Measurements from ENCODE around the gene ZNF41.

The ZNF41 gene

DNA sequence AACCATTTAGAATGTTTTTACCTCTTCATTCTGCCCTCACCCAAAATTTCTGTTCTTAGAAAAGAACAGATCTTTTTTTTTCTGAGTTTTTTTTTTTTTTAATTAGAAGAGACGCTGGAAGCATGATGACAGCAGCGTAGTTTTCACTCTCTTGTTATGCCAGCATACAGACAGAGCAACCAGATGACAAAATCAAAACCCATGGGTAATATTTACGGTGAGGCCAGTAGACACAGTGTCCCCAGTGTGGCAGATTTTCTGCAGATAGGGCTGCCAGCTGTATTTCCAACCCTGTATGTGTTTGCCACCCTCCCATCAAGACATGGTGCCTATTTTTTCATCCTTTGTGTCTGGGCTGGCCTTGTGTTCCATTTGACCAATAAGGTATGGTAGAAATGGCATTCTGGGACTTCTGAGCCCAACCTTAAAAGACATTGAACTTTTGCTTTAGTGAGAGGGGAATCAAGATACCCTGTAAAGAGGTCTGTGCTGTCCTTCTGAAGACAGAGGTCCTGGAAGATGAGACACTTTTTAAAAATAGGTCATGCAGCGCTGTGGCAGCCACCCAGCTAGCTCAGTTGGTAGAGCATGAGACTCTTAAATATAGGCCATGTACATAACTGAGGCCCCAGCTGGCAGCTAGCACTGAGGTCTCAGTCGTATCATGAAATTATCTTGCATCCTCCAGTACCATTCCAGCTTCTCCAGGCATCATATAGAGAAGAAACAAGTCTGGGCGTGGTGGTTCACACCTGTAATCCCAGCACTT lies 6.7 kb upstream of the ZNF41 start:
- DNase-seq = no peak

DNA sequence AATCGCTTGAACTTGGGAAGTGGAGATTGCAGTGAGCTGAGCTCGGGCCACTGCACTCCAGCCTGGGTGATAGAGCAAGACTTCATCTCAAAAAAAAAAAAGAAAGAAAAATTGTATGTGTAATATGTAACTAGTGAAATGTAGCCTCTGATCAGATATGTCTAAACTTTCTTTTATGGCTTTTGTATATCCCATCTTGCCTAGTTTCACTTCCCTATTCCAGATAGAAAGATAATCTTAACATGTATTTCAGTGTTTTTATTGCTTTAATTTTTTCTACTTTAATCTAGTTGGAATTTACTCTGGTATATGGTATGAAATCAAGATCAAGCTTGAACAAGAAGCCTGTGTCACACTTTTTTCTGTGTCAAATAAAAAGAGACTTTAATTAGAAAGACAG lies 1.9 kb upstream of the ZNF41 start:
- no peak for DNase-seq

DNA sequence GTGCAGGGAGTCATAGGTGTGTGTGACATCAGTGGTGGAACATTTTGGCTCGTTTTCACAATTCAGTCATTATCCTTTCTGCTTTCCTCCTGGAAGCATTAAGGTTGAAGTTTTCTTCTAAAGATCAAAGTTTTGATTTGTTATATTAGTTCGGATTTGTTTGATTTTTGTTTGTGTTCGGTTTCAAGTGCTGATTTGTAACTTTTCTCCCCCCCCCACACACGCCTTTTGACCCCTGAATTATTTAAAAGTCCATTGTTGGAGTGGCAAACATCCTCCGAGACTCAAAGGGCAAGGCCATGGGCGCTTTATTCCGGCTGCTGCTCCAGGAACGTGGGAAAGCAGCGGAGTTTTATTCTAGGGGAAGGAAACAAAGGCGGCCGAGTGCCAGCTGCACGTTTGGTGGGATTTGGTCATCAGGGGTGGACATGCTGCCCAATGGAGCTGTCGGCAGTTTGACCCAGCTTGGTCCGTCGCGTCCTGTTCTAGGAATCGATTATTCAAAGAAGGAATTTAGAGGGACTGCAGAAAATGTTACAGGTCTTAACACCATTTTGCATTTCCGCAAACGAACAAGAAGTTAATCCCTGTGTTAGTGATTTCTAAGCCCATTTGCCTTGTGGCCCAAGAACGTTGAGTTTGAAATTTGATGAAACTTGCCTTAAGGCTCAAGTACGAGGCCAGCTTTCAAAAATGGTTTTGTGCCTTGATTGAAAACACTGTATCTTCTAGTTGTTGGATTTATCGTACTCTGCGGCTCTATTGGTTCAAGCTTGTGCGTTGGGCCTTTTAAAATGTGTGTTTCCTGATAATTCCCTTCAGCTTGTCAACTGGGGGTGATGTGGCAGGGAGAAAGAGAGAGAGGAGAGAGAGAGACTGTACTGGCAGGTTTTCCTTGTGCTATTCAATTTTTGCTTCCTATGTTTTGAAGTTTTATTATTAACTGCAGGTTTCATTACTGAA lies 565 bp upstream of the ZNF41 start:
- DNase-seq = peak; percentile 68

DNA sequence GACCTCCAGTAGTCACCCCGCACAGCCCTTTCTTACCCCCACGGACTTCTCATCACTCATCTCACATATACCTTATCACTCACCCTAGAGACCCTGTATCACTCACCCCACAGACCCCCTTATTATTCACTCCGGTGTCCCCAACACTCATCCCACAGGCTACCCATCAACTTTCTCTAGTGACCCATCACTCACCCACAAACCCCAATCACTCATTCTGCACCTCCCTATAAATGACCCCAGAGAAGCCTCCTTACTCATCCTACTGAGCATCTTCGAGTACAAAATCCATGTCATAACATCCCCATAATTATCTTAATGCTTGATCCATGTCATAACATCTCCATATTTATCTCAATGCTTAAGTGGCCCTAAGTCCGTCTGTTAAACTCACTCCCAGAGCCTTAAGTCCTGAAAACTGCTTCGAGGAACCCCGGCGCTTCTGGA lies 934 bp downstream of the ZNF41 start:
- DNase-seq = no peak

DNA sequence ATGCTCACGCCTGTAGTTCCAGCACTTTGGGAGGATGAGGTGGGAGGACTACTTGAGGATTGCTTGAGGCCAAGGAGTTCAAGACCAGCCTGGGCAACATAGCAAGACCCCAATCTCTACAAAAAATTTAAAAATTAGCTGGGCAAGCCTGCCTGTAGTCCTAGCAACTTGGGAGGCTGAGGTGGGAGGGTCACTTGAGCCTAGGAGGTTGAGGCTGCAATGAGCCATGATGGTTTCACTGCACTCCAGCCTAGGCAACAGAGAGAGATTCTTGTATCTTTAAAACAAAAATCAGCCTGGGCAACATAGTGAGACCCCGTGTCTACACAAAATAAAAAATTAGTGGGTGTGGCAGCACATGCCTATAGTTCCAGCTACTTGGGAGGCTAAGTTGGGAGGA lies 1.9 kb downstream of the ZNF41 start:
- DNase-seq = no peak

DNA sequence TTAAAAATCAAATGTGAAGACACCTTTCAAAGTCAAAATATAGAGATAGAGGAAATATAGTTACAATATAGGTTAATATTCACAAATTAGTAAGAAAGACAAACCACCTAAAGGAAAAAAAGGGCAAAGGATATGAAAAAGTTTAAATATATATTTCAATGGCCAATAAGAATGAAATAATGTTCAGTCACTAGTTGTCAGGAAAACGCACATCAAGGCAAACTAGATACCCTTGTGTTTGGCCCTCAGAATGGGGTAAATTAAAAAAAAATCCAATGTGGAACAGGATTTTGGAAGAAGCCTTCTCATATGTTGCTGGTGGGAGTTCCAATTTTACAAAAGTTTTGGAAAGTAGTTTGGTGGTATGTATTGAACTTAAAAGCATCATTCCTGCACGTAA lies 2.4 kb downstream of the ZNF41 start:
- no peak for DNase-seq

GRCh38 chrX:47475476-47475875 lies 7.5 kb downstream of the ZNF41 start:
- no peak for DNase-seq

DNA sequence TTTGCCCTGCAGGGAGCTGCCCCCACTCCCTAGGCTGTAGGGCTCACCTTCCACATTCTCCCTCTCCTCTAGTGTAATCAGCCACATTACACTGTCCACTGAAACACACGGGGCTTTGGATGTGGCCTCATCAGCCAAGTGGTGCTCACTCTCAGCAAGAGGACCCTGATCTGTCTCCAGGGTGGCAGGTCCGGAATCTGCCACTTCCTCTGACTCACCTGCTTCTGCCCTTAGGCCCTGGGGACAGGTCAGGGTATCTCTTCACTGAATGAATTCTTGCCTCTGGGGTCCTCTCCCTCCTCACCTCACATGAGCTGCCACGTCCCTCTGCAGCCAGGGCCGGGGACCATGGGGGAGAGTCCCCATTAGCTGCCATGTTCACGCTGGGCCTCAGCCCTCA lies 15.9 kb downstream of the ZNF41 start:
- no peak for DNase-seq

GRCh38 chrX:47460561-47460960 lies 22.5 kb downstream of the ZNF41 start:
- DNase-seq = no peak

DNA sequence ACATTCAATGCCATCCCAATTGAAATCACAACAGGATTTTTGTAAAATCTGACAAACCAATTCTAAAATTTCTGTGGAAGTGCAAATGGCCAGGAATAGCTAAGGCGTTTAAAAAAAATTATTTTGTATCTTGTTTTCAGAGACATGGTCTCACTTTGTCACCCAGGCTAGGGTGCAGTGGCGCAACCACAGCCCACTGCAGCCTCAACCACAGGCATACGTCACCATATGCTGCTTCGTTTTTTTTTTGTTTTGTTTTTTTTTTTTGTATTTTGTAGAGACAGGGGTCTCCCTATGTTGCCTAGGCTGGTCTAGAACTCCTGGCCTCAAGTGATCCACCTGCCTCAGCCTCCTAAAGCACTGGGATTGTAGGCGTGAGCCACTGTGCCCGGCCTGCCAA lies 24.5 kb downstream of the ZNF41 start:
- DNase-seq = no peak

DNA sequence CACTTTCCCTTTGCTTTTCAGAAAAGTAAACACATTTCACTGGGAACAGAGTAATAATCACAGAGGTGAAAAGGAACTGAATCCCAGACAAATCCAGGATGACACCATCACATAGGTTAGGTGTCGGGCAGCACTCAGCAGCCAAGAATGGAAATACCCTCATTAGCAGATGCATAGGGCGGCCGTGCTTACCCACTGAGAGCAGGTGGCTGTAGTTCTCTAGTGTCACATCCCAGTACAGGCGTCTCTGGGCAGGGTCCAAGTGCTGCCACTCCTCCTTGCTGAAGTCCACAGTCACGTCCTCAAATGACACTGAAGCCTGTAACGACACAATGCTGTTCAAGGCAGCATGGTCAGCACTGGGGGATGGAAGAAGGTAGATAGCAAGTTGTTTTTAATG lies 26.9 kb downstream of the ZNF41 start:
- DNase-seq = no peak

- DNase-seq = no peak
Measured at GRCh38 chrX:47452112-47452511, 30.9 kb downstream of the ZNF41 start.

DNA sequence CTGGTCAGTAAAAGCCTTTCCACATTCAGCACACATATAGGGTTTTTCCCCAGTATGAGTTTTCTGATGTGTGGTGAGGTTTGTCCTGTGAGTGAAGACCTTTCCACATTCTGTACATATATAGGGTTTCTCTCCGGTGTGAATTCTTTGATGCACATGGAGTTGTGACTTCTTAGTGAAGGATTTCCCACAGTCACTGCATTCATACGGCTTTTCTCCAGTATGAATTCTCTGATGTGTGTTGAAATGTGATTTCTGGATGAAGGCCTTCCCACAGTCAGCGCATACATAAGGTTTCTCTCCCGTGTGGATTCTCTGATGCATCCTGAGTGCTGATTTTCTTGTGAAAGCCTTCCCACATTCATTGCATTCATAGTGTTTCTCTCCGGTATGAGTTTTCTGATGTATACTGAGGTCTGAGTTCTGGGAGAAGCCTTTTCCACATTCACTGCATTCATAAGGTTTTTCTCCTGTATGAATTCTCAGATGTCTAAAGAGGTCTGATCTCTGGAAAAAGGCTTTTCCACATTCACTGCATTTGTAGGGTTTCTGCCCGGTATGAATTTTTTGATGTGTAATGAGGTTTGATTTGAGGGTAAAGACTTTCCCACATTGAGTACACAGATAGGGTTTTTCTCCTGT lies 34.7 kb downstream of the ZNF41 start:
- DNase-seq = no peak

DNA sequence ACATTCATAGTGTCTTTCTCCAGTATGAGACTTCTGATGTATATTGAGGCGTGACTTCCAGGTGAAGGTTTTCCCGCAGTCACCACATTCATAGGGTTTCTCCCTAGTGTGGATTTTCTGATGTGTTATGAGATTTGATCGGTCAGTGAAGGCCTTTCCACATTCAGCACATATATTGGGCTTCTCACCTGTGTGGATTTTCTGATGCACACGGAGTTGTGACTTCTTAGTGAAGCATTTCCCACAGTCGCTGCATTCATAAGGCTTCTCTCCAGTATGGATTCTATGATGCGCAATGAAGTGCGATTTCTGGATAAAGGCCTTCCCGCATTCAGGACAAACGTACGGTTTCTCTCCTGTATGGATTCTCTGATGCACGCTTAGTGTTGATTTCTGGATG lies 35.4 kb downstream of the ZNF41 start:
- DNase-seq = no peak

DNA sequence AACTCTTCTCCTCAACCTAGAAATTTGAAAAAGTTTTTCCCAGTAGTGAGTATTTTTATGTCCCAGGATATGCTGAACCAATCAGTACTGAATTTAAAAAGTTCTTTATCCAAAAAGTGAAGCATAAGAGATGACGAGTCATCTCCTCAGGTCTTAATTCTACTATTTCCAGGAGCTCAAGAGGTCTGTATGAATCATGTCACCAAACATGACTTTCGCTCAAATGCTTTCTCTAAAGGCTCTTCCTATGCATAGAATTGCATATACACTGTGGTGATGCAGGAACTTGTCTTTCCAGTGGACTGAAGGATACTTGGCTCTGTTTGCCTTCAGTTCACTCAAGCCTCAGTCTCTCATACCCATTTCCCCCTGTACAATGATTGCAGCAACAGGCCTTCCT lies 36.1 kb downstream of the ZNF41 start:
- DNase-seq = no peak

- no peak for DNase-seq
Measured at GRCh38 chrX:47446431-47446830, 36.6 kb downstream of the ZNF41 start.

DNA sequence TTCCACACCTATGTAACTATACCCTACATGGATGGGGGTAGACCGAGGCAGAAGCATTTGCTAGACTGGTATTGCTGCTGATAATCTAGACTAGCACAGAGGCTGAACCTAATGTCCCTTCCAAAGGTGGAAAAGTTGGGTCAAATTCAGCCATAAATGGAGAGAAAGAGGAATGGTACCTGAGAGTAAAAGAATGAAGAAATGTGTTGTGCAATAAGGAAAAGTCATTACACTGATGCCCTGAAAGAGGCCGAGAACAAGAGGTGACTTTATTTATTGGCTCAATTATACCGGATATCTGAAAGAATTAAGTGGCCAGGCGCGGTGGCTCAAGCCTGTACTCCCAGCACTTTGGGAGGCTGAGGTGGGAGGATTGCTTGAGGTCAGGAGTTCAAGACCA lies 52.1 kb downstream of the ZNF41 start:
- DNase-seq = no peak

- no peak for DNase-seq
Measured at GRCh38 chrX:47422444-47422843, 60.6 kb downstream of the ZNF41 start.

DNA sequence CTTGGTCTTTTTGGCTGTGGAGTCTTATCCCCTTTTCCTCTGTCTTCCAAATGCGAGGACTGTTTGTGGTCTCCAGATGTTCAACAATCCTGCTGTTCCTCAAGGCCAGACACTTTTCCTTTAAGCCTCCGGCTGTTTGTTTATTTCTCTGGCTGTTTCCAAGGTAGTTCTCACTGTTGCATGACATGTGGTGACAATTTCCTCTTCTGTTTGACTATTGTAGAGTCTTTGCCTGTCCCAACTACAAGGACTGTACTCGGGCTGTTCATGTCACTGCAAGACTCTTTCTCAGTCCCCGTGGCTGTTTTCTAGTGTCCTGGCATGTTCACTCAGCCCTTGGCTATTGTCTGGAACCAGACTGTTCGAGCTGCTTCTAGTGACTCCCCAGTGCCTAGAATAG lies 62.1 kb downstream of the ZNF41 start:
- no peak for DNase-seq

GRCh38 chrX:47420265-47420664 lies 62.8 kb downstream of the ZNF41 start:
- no peak for DNase-seq

- no peak for DNase-seq
Measured at GRCh38 chrX:47413179-47413594, 69.8 kb downstream of the ZNF41 start.

All from right hindlimb (tissue), 1 donor.